HG03439 (cell line): ENCODE data around the gene NPAS3.

Source experiments
- ATAC-seq: cut with Tn5 transposase; IDR thresholded peaks from one replicate; pipeline ENCODE4 v1.9.1; 2021; ENCODE audit warnings: mild to moderate bottlenecking, moderate library complexity; ENCODE audit not compliant: unreplicated experiment

NPAS3 gene

DNA sequence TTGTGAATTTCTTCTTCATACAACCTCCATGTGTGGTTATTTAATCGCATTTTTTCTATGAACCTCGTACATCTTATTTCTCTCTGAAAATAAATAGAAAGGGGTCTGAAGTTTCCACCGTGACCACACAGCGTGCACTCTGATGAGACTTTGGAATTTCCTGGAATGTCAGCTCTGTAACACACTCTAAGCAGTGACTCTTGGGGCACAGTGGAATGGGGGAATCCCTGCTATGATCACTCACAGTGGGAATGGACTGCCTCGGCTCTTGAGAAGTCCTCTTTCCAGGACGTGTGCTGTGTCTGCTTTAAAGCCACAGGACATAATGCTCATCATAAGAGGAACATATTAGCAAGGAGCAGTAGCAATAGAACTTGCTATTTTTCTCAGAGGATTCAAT, 596.0 kb downstream of the NPAS3 start:
- no peak for ATAC-seq

DNA sequence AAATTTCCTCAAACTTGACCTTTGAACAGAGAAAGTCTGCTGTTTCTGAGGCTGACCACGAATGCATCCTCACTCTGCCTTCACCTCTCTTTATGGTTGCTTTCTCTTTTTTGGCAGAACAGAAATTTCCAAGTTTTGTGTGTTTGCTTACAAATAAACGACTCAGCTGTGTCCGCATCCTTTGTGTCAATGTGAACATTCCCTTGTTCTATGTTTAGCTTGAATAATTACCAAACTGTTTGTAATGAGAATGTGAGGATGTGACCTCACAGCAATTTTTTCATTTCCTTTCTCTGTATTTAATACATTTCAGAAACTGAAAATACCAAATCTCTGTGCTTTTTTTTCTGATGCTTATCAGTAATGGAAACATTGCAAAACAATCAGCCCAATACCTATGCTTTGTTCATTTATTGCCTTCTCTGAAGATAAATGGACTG, 601.3 kb downstream of the NPAS3 start:
- no peak for ATAC-seq

DNA sequence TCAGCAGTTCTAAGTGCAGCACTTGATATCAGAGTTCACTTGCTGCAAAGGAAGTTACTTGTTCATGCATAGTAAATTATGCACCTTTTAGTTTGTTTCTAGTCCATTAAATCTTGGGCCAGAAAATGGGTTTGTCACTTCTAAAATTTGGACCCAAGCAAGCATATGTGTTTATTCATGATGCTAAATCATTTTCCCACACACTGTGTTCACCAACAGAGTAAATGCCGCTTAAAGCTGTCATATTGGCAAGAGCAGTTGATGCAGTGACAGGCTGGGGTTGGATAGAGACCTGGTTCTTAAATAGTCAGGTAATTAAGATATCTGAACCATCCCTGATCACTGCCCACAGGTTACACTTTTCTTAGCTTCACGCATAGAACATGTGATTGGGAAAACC, 602.5 kb downstream of the NPAS3 start:
- ATAC-seq = no peak

DNA sequence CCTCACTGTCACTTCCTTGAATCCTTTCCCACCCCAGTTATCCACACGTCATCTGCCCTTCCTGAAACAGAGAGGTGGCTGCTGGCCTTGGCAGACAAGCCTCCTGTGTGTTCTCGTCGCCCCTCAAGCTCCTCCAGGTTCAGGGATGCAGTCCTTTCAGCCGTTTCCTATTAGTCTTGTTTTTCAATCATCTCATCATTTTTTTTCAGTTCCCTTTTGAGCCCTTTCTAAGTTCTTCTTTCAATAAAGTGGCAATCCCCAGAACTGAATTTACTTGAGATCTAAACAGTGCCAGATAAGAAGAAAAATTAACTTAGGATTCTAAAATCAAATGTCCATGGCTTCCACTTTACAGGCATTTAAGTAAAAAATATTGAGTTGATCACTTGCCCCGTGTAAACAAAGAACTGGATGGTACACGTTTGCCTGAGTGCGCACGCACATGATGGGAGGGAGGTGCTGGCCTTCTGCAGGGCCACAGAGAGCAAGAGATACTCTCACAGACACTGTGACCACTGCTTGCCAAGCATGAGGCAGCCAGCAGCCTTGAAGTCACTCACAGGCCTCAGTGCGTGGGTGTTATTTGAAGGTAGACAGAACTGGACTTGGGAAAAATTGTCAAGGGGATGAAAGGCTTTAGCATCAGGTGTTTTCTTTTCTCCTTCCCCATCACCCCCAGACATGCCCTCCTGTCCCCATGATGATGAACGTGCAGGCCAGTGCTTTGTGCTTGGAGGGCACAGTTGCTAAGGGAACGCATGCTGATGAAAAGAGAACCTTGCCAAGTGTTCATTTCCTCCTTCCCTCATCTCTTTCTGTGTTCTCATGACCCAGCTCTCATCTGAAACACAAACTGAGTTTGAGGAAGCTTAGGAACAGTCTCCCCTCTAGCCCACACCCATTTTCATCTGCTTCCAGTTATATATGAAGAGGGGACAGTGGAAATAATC, 603.9 kb downstream of the NPAS3 start:
- no peak for ATAC-seq

DNA sequence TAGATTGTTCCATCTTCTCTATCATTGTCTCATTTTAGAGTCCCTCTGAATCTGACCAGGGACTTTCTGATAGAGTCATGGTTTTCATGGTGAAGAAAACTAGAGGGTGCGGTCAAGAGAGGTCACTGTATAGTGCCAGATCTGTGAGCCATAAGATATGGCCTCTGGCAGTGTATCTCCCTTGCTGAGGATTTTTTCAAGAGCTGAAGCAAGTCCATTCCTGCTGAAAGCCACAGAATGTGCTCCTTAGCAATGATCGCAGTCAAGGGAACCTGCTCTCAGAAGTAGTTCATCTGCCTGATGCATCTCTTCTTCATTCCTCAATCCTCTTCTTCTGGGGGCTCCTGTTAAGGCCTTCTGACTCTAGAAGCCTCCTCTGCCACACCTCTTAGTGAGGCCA, 607.0 kb downstream of the NPAS3 start:
- ATAC-seq = no peak

DNA sequence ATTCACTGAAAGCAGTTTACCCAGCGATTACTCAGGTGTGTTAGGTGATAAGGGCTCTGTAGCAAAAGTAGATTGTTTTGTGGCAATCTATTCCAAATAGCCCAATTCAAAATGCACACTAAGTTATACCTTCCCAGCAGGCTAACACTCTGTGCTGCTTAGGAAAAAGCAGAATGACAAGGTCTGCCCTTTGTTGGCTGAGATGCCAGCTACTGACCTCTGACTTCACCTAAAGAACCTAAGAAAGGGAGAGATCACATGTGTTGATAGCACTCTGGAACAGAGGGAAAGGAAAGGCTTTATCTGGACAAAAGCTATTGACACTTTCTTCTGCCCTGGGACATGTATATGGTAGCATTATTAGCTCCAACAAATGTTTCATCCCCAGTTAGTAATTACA, 609.9 kb downstream of the NPAS3 start:
- no peak for ATAC-seq

DNA sequence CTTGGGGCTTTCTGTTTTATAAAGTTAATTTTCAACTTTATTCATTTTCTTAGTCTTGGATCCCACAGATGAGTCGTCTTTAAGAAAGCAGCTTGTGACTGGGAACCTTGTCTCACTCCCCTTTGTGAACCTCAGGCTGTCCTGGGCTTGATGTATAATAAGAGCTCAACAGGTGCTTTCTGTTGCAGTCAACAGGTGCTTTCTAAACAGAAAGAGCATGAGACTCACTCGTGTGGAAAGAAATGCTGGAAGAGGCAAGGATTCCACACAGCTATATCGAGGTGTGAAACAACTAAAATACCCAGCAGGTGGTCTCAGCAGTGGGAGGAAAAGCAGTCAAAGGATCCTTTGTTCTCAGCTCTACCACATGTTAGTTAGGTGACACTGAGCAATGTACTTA, 613.3 kb downstream of the NPAS3 start:
- ATAC-seq = no peak

DNA sequence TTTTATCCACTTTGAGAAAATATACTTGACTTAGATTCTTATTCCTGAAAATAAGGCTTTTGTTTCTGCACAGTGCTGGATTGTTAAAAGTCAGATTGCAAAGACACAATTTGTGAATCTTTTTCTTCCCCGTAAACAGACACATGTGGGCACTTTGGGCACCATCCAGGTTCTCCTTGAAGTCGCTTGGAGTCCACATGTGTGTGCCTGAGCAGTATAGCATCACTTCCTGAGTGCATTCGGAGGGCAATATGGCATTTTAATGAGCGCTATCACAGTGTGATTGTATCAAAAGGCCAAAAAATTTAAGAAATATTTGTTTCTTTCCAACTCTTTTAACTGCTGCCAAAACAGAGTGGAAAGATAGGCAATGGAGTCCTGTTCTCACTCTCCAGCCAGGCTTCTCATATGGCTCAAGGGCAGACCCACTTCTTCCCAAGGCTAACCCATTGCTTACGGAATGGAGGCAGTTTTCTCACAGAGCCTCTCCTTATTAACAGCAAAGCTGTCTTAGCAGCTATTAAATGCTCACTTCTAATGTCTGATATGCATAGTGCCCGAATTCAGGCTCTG, 615.1 kb downstream of the NPAS3 start:
- ATAC-seq = no peak

DNA sequence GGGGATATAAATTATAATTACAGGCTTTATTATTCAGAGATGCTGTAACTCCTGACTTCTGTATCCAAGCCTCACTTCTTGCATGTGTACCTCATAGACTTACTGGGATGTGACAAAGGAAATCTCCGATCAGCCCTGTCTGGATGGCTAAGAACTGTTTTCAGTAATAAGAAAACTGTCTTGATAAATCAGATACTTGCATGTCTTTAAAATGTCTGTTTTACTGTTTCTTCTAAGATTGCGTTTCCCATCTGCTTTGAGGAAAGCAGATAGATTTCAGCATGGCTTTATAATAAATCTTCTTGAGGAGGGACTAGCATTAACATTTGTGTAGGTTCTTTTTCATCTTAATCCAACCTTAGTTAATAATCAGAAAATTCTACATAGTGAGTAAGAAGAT, 616.3 kb downstream of the NPAS3 start:
- ATAC-seq = no peak

DNA sequence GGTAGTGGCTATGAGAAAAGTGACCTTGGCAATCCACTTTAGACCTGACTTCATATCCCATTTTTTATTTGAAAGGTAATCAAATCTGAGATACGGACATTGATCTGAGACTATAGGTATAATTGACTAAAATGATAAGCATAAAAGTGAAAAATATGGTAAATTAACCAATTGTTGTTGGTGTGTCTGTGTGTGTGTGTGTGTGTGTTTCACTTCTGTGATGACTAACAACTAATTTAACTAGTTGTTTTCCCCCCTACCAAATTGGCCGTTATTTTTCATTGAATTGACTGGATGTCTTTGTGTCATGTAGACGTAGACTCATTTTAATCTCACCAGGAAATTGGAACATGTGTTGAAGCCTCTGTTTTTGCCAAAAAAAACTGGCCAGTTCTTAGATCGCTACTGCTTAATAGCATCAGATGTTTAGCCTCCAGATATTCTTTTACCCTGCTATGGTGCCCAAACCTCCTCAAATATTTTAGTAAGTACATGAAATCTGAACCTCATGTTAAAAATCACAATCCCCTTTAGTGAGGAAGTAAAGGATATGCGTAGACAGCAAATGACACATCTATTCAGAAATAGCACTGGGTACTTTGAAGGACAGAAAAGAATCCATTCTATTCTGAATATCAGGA, 617.2 kb downstream of the NPAS3 start:
- ATAC-seq = no peak

DNA sequence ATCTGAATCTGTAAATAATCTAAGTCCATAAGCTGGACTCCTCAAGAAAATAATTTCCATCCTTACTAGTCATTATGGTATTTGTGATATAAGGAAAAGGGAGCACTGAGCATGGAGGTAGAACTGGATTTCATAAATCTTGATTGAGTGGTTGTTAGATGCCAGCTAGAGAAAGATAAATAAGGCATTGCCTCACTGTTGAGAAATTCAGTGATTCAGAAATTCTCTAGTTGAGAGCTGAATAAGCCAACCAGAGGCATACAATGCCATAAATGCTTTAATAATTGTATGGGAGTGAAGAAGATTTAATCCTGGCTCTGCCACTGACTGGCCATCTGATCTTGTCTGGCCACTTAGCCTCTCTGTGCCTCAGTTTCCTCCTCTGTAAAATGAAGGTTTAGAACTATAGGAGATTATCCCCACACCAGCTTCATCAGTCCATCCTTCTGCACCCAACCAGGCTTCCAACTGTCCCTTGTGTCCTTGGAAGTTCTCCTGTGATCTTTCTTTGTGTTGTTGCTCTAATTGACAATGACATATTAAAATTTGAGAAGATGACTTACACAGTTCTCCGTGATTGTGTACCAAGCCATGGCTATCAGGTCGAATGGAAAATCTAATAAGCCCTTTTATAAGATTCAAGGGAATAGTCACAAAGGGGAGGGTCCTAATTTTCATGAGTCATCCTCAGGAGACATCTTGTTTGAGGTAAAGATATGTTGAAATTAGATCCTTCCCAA, 617.9 kb downstream of the NPAS3 start:
- no peak for ATAC-seq

DNA sequence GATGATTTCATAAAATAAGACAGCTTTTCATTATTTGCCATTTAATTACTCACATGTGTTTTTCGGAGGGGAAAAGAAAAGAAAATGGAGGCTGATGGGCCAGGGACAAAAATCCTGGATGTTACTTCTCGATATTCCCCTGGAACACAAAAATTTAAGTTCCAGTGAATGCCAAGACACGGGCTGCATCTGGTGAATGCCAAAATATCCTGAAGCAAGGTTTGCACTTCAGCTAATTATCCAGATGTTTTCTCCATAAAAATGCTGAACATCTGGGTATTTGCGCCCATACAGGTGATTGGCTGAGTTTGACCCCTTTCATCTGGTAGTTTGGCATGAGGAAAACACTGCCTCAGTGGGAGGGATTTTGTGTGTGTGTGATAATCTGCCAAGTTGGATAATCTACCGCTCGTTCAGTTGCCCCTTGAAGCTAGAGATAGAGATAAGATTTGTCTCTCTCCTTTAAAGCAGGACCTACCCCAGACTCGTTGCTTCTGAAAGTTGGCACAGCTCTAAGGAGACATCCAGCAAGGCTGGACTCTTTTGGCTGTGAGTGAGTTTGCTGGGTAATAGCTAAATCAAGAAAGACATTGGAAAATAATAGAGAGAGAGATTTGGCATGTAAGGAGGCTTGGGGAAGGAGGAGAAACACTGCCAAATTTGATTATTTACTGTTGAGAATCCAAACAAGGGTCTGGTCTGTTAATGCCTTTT, 622.2 kb downstream of the NPAS3 start:
- ATAC-seq = no peak

DNA sequence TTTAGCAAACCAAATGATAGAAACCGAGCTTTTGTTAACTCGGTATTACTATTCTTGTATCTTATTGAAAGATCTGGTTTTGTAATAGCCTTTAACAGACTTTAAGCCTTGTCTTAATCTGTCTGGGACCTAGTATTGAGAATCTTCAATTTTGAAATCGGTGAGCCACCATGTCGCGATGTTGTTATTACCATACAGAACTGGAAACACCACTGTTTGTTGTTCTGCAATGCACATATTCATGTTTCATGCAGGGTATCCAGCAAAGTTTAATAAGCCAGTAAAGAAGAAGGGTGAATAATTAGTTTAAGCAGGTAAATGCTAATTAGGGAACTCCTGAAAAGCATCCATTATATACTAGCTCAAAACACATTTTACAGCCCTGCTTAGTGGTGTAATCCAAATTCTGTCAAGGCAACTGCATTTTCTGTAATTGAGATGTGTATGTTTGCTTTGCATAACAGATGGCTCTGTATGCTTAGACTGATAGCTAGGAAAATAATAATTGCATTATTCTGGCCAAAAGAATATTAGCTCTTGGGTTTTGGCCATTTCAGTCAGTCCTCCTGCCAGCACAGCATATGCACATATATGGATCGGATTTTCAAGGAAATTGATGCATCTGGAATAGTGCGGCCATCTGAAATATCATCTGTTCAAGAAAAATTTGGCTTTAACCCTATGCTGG, 623.0 kb downstream of the NPAS3 start:
- no peak for ATAC-seq

DNA sequence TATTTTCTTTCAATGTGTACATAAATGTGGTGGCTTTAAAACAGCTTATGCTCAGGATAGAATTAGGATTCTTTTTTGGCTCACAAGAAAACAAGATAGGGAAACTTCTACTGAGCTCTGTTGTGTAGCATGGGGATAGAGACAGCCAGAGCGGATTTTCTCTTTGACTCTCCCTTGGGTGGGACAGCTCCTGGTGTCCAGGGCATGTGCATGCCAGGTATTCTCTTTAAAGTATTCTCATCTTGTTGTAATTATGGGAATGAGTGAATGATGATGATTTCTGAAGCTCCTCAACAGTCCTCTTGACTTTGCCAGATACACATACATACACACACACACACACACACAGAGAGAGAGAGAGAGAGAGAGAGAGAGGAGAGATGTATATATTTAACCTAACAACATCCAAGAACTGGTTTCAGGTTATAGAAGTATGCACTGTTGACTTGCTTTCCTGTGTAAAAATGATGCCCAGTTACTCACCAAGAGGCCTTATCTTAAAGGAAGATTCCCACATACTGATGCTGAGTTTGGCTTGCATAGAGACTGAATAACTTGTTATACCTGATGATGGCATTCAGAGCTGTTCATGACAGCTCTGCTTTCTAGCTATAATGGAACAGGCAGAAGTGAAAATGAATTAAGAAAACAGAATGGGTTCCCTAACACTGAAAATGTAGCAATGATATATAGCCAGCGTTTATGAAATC, 624.7 kb downstream of the NPAS3 start:
- ATAC-seq = no peak

DNA sequence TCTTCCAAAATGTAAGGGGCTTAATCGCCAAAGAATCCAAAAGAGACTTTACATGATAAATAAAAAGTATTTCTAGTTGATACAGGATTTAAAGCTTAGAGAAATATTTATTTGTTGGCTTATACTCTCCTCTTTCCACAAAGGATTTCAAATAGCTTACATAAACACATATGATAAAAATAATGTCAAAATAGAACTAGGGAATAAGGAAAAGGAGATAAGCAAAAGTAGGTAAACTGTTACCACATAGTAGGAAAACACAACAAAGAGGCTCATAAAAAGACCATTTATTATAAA, 625.2 kb downstream of the NPAS3 start:
- ATAC-seq = no peak

DNA sequence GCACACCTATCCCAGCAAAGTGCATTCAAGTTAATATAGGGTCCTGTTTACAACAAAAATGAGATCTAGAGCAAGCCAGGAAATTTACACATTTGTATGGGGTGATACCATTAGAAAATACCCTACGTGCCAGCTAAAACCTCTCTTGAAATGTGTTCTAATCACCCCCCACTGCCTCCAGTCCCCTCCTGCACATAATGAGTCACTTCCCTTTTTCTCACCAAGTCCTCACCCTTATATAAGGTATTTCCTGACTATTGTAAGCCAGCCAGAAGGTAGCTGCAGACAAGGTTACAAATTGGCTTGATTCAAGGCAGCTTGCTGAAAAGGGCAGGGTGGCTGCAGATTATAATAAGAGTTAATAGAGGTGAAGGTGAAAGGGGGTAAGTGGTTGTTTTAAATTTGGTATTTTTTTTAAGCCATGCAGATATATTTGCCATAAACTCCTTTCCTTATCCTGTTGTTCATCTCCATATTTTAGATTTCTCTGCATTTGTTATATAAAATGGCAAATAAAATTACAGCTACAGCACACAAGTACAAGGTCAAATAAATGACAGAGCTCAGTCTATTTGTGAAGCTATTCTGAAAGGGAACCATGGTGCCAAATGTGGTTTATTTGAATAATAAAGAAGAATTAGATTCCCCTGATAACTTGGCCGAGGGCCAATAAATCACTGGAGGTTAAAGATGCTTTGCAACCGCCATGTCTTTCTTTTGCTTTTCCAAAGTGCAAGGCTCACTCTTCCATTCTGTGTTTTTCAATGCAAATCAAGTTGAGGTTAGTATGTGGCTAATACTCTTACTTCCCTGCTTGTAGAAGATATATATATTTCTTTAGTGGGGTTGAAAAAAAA, 626.3 kb downstream of the NPAS3 start:
- ATAC-seq = no peak

DNA sequence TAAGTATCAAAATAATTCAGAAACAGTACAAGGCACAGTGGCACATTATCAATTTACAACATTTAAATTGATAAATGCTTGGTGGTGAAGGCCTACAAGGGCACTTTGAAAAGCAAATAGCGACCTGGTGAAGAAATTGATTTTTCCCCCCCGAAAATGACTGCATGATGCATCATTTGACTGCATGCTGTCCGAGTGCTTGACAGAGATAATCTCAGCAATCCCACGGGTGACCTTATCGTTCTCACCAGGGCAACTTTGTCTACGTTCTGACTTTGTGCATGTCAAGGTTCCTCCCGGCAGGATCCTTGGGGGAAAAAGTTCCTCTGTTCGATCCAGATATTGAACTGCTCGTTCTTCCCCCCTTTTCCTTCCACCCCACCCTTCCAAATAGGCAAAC, 627.4 kb downstream of the NPAS3 start:
- ATAC-seq = no peak

DNA sequence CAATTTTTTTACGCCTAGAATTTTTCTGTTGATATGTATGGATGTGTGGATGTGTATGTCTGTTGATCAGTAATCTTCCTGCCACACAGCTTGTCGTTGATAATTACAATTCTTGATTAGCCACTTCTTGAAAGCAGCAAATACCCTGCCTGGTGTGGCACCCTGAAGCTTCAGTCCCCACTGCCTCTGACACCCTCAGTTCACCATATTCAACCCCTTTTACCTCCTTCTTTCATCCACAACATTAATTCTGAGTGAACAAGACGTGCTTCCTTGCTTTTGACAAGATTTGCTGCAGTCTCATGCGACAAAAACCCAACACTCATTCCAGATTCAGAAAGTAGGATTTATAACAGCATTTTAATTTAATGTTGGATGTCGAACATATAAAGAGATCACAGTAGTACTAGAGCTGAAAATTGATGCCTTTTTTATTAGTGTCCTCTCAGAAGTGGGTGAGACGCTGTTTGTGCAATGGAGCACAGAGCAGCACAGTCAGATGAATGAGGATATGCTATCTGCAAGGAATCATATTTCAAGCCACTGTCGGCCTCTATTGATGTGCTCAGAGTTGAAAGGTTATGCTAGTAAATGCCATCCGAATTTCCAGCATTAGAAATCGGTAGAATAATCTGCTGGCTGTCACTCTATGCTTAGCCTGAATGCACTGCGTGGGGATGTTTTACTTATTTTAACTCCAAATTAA, 628.5 kb downstream of the NPAS3 start:
- no peak for ATAC-seq
